C4-2B (cell line): Measurements from ENCODE around the gene COL23A1.

Experiments
- H3K27ac ChIP-seq: fragments of 450-650 bp; 2 replicates; pipeline ENCODE4 v1.5.1; 2017
- CTCF ChIP-seq: fragments of 450-650 bp; conservative IDR thresholded peaks from 2 replicates; pipeline ENCODE4 v1.5.1; 2017; ENCODE audit warnings: mild to moderate bottlenecking
- ZFX ChIP-seq: fragments of 450-650 bp; IDR thresholded peaks from 2 replicates; pipeline ENCODE4 v1.6.1; 2017

Gene COL23A1

GRCh38 chr5:178343306-178343705 is 246.9 kb downstream of the COL23A1 start:
- no peak for TF ChIP-seq ZFX
- no peak for TF ChIP-seq CTCF
- H3K27ac ChIP-seq, result no peak overlapping the region

GRCh38 chr5:178341851-178342140 is 248.4 kb downstream of the COL23A1 start:
- H3K27ac ChIP-seq, result no peak overlapping the region
- TF ChIP-seq CTCF, result no peak
- no peak for TF ChIP-seq ZFX

GRCh38 chr5:178341091-178341850 is 248.9 kb downstream of the COL23A1 start:
- H3K27ac ChIP-seq, result no peak overlapping the region
- TF ChIP-seq ZFX (no peak), CTCF (no peak)

GRCh38 chr5:178340637-178341036 is 249.6 kb downstream of the COL23A1 start:
- H3K27ac ChIP-seq, result no peak overlapping the region
- no peak for TF ChIP-seq ZFX
- no peak for TF ChIP-seq CTCF

- TF ChIP-seq ZFX (no peak), CTCF (no peak)
- H3K27ac ChIP-seq, result no peak overlapping the region
Measured at GRCh38 chr5:178340187-178340586, 250.0 kb downstream of the COL23A1 start.

- no peak for TF ChIP-seq ZFX
- TF ChIP-seq CTCF, result no peak
- H3K27ac ChIP-seq, result no peak overlapping the region
Measured at GRCh38 chr5:178339272-178339671, 250.9 kb downstream of the COL23A1 start.

GRCh38 chr5:178338750-178339144 is 251.4 kb downstream of the COL23A1 start:
- TF ChIP-seq ZFX (no peak), CTCF (no peak)

More at GRCh38 chr5:178338750-178339144, 251.4 kb downstream of the COL23A1 start:
- H3K27ac ChIP-seq, result no peak overlapping the region
